K562 (cell line): Measurements from ENCODE around the gene HTR4. TPM values are rescaled to one million over a fixed set of nuclear protein-coding genes. Genes with fewer than 3 reads are reported as not detected.
A peak's percentile ranks its signal among the peaks of the same experiment; 100 is the strongest.

Experiments used
- CBFA2T3 ChIP-seq: fragments of 450-650 bp; IDR thresholded peaks from 2 replicates; pipeline ENCODE4 v1.6.1; 2017
- CTBP1 ChIP-seq: fragments of 450-650 bp; IDR thresholded peaks from 2 replicates; pipeline ENCODE4 v1.6.1; 2016; ENCODE audit warnings: borderline replicate concordance
- ELF1 ChIP-seq: fragments of 200-800 bp; sonication (Bioruptor generic); IDR thresholded peaks from 2 replicates; pipeline ENCODE4 v1.6.1; 2016; ENCODE audit warnings: missing genetic modification characterization, missing compliant biosample characterization
- FOSL1 ChIP-seq: fragments of 200-800 bp; sonication (Bioruptor generic); conservative IDR thresholded peaks from 2 replicates; pipeline ENCODE4 v1.6.1; 2016; ENCODE audit warnings: missing genetic modification characterization, missing compliant biosample characterization
- FUS ChIP-seq: fragments of 200-400 bp; formaldehyde crosslinking; optimal IDR thresholded peaks from 2 replicates; pipeline ENCODE3; 2017; ENCODE audit warnings: low read depth, low read length
- HDGF ChIP-seq: fragments of 450-650 bp; IDR thresholded peaks from 2 replicates; pipeline ENCODE4 v1.6.1; 2016
- MTA2 ChIP-seq: fragments of 450-650 bp; IDR thresholded peaks from 2 replicates; pipeline ENCODE4 v1.6.1; 2016; ENCODE audit warnings: low read depth
- TCF3 ChIP-seq: sonication (generic); formaldehyde crosslinking; IDR thresholded peaks from 2 replicates; pipeline ENCODE4 v1.4.0; 2020; ENCODE audit warnings: mild to moderate bottlenecking, missing genetic modification reagents
- WHSC1 ChIP-seq: IDR thresholded peaks from one replicate; pipeline ENCODE4 v1.6.1; 2012; ENCODE audit warnings: low read length, control low read depth, inconsistent platforms
- ZBTB8A ChIP-seq: fragments of 450-650 bp; IDR thresholded peaks from 2 replicates; pipeline ENCODE4 v1.6.1; 2018; ENCODE audit warnings: mild to moderate bottlenecking, moderate library complexity; ENCODE audit not compliant: partially characterized antibody
- ZKSCAN8 ChIP-seq: fragments of 200-800 bp; sonication (Bioruptor generic); IDR thresholded peaks from 2 replicates; pipeline ENCODE4 v1.6.1; 2016; ENCODE audit warnings: missing genetic modification characterization, missing compliant biosample characterization
- polyA plus RNA-seq, 8 experiments: library from polyadenylated mRNA; depleted of rRNA in 4 of 8; stranded (reverse) in 5 of 8; unstranded in 3 of 8; fragments of >200 nt; fragmentation: Nextera tagmentation in 2 of 8; fragmentation: Illumina TruSeq in 1 of 8; extraction: Ambion mirVana in 2 of 8; extraction: Trizol in 1 of 8; gene quantifications; 2 replicates each; pipeline versions ENCODE4 v1.2.1 to v1.2.3, GENCODE V29; 2011 to 2014; ENCODE audit warnings: inconsistent platforms in 1 of 8, missing spikeins in 1 of 8
- total RNA-seq, 7 experiments: library from RNA; depleted of rRNA in 6 of 7; stranded (reverse); fragments of >200 nt in 6 of 7; fragmentation: Illumina TruSeq in 2 of 7; extraction: Trizol in 2 of 7; gene quantifications; 2 replicates each; pipeline versions ENCODE4 v1.2.1 to v1.2.3, GENCODE V29; 2011 to 2021; ENCODE audit warnings: low replicate concordance in 1 of 7
- TF ChIP-seq, protein P1 (sequence below), 3 experiments: fragments of 200-800 bp in 1 of 3; fragments of 250-450 bp in 1 of 3; fragments of 450-650 bp in 1 of 3; sonication (Bioruptor Pico) in 1 of 3; sonication (Bioruptor generic) in 1 of 3; formaldehyde crosslinking in 1 of 3; IDR thresholded peaks; 2 replicates each; pipeline versions ENCODE4 v1.6.1 to v1.8.0; 2016 to 2022; ENCODE audit warnings: mild to moderate bottlenecking in 2 of 3, missing genetic modification characterization in 2 of 3, missing compliant biosample characterization in 1 of 3, moderate library complexity in 1 of 3
- TF ChIP-seq, protein P2 (sequence below): fragments of 250-450 bp; sonication (Bioruptor Pico); IDR thresholded peaks from 2 replicates; pipeline ENCODE4 v1.5.0; 2021
- TF ChIP-seq, protein P3 (sequence below), 2 experiments: fragments of 450-650 bp; IDR thresholded peaks; 2 replicates each; pipeline ENCODE4 v1.6.1; 2016
- TF ChIP-seq, protein P4 (sequence below), 2 experiments: IDR thresholded peaks in 1 of 2; conservative IDR thresholded peaks in 1 of 2; 2 replicates each; pipeline ENCODE4 v1.6.1; 2016; ENCODE audit warnings: low read depth in 2 of 2, mild to moderate bottlenecking in 1 of 2, missing compliant biosample characterization in 1 of 2, missing genetic modification characterization in 1 of 2, moderate library complexity in 1 of 2
- TF ChIP-seq, protein P5 (sequence below): fragments of 250-450 bp; sonication (Bioruptor Pico); IDR thresholded peaks from 2 replicates; pipeline ENCODE4 v1.4.0; 2020
- TF ChIP-seq, protein P6 (sequence below): fragments of 250-450 bp; sonication (Bioruptor Pico); IDR thresholded peaks from 2 replicates; pipeline ENCODE4 v1.8.0; 2022; ENCODE audit warnings: moderate library complexity, mild to moderate bottlenecking, inconsistent platforms

The HTR4 gene
- total and polyA plus RNA-seq, 9 of the 15 experiments (the other 6 are each of a cell fraction or from before 2014, with no cell fraction given) = 0.13 TPM; not detected in 8

DNA sequence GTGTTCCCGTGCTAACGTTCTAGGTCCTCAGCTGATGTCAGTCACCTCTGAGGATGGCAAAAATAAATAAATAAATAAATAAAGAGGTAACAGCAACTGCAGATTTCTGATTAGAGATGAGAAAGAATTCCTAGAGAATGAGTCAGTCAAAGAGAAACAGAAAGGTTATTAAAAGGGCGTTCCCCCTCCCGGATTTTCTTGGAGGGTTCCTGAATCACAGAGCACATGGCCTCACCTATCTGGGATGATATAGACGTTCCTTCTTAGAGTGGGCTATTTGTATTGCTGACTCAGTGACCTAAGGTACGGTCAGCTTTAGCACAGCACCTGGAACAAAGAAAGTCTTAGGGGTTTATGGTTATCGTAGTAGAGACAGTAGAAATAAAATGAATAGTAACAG is 30.6 kb downstream of the HTR4 start (continued):
- TF ChIP-seq, protein P1, sequence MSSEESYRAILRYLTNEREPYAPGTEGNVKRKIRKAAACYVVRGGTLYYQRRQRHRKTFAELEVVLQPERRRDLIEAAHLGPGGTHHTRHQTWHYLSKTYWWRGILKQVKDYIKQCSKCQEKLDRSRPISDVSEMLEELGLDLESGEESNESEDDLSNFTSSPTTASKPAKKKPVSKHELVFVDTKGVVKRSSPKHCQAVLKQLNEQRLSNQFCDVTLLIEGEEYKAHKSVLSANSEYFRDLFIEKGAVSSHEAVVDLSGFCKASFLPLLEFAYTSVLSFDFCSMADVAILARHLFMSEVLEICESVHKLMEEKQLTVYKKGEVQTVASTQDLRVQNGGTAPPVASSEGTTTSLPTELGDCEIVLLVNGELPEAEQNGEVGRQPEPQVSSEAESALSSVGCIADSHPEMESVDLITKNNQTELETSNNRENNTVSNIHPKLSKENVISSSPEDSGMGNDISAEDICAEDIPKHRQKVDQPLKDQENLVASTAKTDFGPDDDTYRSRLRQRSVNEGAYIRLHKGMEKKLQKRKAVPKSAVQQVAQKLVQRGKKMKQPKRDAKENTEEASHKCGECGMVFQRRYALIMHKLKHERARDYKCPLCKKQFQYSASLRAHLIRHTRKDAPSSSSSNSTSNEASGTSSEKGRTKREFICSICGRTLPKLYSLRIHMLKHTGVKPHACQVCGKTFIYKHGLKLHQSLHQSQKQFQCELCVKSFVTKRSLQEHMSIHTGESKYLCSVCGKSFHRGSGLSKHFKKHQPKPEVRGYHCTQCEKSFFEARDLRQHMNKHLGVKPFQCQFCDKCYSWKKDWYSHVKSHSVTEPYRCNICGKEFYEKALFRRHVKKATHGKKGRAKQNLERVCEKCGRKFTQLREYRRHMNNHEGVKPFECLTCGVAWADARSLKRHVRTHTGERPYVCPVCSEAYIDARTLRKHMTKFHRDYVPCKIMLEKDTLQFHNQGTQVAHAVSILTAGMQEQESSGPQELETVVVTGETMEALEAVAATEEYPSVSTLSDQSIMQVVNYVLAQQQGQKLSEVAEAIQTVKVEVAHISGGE (CRISPR knock-in tag; IDR thresholded peaks at IDR 0.05) = no peak
- TF ChIP-seq ELF1 (tag) (no peak), ZBTB8A (no peak), TCF3 (CRISPR knock-in tag) (no peak), WHSC1 (no peak), FOSL1 (tag) (peak; percentile 86), CTBP1 (peak; percentile 54), CBFA2T3 (peak; percentile 47), HDGF (no peak), FUS (no peak), ZKSCAN8 (no peak), MTA2 (no peak)
- TF ChIP-seq, protein P2, sequence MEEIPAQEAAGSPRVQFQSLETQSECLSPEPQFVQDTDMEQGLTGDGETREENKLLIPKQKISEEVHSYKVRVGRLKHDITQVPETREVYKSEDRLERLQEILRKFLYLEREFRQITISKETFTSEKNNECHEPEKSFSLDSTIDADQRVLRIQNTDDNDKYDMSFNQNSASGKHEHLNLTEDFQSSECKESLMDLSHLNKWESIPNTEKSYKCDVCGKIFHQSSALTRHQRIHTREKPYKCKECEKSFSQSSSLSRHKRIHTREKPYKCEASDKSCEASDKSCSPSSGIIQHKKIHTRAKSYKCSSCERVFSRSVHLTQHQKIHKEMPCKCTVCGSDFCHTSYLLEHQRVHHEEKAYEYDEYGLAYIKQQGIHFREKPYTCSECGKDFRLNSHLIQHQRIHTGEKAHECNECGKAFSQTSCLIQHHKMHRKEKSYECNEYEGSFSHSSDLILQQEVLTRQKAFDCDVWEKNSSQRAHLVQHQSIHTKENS (CRISPR knock-in tag) = no peak
- TF ChIP-seq, protein P3, sequence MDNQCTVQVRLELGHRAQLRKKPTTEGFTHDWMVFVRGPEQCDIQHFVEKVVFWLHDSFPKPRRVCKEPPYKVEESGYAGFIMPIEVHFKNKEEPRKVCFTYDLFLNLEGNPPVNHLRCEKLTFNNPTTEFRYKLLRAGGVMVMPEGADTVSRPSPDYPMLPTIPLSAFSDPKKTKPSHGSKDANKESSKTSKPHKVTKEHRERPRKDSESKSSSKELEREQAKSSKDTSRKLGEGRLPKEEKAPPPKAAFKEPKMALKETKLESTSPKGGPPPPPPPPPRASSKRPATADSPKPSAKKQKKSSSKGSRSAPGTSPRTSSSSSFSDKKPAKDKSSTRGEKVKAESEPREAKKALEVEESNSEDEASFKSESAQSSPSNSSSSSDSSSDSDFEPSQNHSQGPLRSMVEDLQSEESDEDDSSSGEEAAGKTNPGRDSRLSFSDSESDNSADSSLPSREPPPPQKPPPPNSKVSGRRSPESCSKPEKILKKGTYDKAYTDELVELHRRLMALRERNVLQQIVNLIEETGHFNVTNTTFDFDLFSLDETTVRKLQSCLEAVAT (IDR thresholded peaks at IDR 0.05) = no peak
- TF ChIP-seq, protein P4, sequence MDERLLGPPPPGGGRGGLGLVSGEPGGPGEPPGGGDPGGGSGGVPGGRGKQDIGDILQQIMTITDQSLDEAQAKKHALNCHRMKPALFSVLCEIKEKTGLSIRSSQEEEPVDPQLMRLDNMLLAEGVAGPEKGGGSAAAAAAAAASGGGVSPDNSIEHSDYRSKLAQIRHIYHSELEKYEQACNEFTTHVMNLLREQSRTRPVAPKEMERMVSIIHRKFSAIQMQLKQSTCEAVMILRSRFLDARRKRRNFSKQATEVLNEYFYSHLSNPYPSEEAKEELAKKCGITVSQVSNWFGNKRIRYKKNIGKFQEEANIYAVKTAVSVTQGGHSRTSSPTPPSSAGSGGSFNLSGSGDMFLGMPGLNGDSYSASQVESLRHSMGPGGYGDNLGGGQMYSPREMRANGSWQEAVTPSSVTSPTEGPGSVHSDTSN (CRISPR knock-in tag; IDR thresholded peaks at IDR 0.05; ENCODE audit: low read depth) = no peak
- TF ChIP-seq, protein P4 (tag; conservative IDR thresholded peaks at IDR 0.05; ENCODE audit: low read depth) = no peak
- TF ChIP-seq, protein P5, sequence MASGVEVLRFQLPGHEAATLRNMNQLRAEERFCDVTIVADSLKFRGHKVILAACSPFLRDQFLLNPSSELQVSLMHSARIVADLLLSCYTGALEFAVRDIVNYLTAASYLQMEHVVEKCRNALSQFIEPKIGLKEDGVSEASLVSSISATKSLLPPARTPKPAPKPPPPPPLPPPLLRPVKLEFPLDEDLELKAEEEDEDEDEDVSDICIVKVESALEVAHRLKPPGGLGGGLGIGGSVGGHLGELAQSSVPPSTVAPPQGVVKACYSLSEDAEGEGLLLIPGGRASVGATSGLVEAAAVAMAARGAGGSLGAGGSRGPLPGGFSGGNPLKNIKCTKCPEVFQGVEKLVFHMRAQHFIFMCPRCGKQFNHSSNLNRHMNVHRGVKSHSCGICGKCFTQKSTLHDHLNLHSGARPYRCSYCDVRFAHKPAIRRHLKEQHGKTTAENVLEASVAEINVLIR (CRISPR knock-in tag) = no peak
- TF ChIP-seq, protein P6, sequence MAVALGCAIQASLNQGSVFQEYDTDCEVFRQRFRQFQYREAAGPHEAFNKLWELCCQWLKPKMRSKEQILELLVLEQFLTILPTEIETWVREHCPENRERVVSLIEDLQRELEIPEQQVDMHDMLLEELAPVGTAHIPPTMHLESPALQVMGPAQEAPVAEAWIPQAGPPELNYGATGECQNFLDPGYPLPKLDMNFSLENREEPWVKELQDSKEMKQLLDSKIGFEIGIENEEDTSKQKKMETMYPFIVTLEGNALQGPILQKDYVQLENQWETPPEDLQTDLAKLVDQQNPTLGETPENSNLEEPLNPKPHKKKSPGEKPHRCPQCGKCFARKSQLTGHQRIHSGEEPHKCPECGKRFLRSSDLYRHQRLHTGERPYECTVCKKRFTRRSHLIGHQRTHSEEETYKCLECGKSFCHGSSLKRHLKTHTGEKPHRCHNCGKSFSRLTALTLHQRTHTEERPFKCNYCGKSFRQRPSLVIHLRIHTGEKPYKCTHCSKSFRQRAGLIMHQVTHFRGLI = no peak
